Nephron progenitor cell (in vitro differentiated cells): Measurements from ENCODE around the gene CLCN1.

Experiments used
- DNase-seq: peaks from one replicate; pipeline ENCODE4 v3.0.0; 2021
- H3K27ac Mint-ChIP-seq: 2 replicates; pipeline ENCODE4 v1.8.0; 2021; ENCODE audit warnings: mild to moderate bottlenecking, moderate library complexity, mixed read lengths
- H3K27me3 Mint-ChIP-seq: 2 replicates; pipeline ENCODE4 v1.8.0; 2021; ENCODE audit warnings: mild to moderate bottlenecking, low read depth, mixed read lengths; ENCODE audit not compliant: poor library complexity
- H3K36me3 Mint-ChIP-seq: 2 replicates; pipeline ENCODE4 v1.8.0; 2021; ENCODE audit warnings: low read depth, mixed read lengths
- H3K4me1 Mint-ChIP-seq: 2 replicates; pipeline ENCODE4 v1.8.0; 2021; ENCODE audit warnings: mixed read lengths
- H3K4me3 Mint-ChIP-seq: 2 replicates; pipeline ENCODE4 v1.8.0; 2021; ENCODE audit warnings: mild to moderate bottlenecking, moderate library complexity, mixed read lengths
- H3K9me3 Mint-ChIP-seq: 2 replicates; pipeline ENCODE4 v1.8.0; 2021; ENCODE audit warnings: mild to moderate bottlenecking, moderate library complexity, mixed read lengths
- TF ChIP-seq, protein P1 (sequence below): fragments of 200-600 bp; sonication (generic); IDR thresholded peaks from 2 replicates; pipeline ENCODE4 v1.5.0; 2021; ENCODE audit warnings: antibody characterized with exemption

Gene CLCN1

DNA sequence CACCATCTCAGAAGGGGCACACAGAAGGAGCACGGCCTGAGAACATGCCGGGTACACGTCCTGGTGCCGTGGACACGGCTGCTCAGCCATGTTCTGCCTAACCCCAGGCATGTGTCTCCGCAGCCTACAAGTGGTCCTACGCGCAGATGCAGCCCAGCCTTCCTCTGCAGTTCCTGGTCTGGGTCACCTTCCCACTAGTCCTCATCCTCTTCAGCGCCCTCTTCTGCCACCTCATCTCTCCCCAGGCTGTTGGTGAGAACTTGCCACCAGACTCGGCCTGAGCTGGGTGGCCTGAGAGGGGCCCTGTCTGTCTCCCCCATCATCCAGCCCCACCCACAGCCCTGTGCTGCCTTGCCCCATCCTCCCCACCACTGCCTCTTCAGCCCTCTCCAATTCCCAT, 5.3 kb downstream of the CLCN1 start:
- peaks cover 11% of the 10 kb centered on the region for H3K27me3 Mint-ChIP-seq
- H3K4me1 Mint-ChIP-seq: peaks cover 72% of the 10 kb centered on the region
- H3K27ac Mint-ChIP-seq: no peak overlapping the region
- no peak overlapping the region for H3K4me3 Mint-ChIP-seq
- TF ChIP-seq, protein P1, sequence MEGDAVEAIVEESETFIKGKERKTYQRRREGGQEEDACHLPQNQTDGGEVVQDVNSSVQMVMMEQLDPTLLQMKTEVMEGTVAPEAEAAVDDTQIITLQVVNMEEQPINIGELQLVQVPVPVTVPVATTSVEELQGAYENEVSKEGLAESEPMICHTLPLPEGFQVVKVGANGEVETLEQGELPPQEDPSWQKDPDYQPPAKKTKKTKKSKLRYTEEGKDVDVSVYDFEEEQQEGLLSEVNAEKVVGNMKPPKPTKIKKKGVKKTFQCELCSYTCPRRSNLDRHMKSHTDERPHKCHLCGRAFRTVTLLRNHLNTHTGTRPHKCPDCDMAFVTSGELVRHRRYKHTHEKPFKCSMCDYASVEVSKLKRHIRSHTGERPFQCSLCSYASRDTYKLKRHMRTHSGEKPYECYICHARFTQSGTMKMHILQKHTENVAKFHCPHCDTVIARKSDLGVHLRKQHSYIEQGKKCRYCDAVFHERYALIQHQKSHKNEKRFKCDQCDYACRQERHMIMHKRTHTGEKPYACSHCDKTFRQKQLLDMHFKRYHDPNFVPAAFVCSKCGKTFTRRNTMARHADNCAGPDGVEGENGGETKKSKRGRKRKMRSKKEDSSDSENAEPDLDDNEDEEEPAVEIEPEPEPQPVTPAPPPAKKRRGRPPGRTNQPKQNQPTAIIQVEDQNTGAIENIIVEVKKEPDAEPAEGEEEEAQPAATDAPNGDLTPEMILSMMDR: no peak
- no peaks in the 10 kb centered on the region for H3K36me3 Mint-ChIP-seq
- no peak for DNase-seq
- H3K9me3 Mint-ChIP-seq: no peaks in the 10 kb centered on the region

DNA sequence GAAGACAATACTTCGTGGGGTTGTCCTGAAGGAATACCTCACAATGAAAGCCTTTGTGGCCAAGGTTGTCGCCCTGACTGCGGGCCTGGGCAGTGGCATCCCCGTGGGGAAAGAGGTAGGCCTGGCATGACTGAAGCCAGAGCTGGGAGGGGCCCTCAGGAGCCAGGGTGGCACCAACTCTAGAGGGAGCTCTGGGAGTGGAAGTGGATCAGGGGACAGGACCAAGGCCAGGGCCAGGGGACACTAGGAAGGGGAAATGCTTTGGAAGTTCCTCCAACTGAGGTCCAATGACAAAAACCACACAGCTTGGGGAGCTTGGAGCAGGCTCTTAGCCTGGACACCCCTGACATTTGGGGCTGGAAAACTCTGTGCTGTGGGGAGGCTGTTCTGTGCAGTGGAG, 5.8 kb downstream of the CLCN1 start:
- TF ChIP-seq, protein P1: no peak
- DNase-seq: no peak
- Mint-ChIP-seq H3K36me3 (no peaks in the 10 kb centered on the region), H3K27me3 (peaks cover 11% of the 10 kb centered on the region), H3K4me3 (no peak overlapping the region), H3K27ac (no peak overlapping the region), H3K4me1 (peaks cover 67% of the 10 kb centered on the region), H3K9me3 (no peaks in the 10 kb centered on the region)

GRCh38 chr7:143322760-143323633, 7.1 kb downstream of the CLCN1 start:
- peaks cover 59% of the 10 kb centered on the region for H3K4me1 Mint-ChIP-seq
- H3K9me3 Mint-ChIP-seq: no peaks in the 10 kb centered on the region
- peak overlapping the region; percentile 97 for H3K27ac Mint-ChIP-seq
- peak; percentile 23 for DNase-seq
- no peaks in the 10 kb centered on the region for H3K36me3 Mint-ChIP-seq
- no peak overlapping the region for H3K4me3 Mint-ChIP-seq
- H3K27me3 Mint-ChIP-seq: peaks cover 11% of the 10 kb centered on the region
- TF ChIP-seq, protein P1: no peak

- Mint-ChIP-seq H3K4me1 (peaks cover 56% of the 10 kb centered on the region), H3K9me3 (no peaks in the 10 kb centered on the region), H3K27me3 (peaks cover 7% of the 10 kb centered on the region), H3K36me3 (no peaks in the 10 kb centered on the region), H3K4me3 (no peak overlapping the region), H3K27ac (no peak overlapping the region)
- TF ChIP-seq, protein P1: no peak
- DNase-seq: peak; percentile 15
These were observed 7.7 kb downstream of the CLCN1 start for GRCh38 chr7:143323653-143324052.

DNA sequence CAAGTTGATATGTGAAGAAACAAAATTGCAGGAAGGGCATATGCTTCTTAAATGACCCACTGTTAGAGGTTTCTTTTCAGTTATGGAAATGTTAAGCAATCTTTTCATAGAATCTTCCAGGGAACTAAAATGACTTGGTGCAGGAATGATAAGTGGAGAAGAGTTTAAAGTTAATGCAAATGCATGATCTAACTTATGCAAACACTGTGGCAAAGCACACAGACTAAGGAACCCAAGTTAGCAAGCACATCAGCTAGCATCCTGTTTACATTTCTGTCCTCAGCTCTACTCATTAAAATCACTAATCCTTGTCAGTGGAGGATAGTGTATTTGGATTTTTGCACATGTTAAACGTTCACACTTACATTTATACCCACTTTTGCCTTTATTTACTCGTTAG, 9.3 kb downstream of the CLCN1 start:
- Mint-ChIP-seq H3K27me3 (peaks cover 5% of the 10 kb centered on the region), H3K36me3 (no peaks in the 10 kb centered on the region), H3K4me1 (peaks cover 45% of the 10 kb centered on the region), H3K4me3 (no peak overlapping the region), H3K27ac (no peak overlapping the region), H3K9me3 (no peaks in the 10 kb centered on the region)
- DNase-seq: no peak
- TF ChIP-seq, protein P1: no peak

DNA sequence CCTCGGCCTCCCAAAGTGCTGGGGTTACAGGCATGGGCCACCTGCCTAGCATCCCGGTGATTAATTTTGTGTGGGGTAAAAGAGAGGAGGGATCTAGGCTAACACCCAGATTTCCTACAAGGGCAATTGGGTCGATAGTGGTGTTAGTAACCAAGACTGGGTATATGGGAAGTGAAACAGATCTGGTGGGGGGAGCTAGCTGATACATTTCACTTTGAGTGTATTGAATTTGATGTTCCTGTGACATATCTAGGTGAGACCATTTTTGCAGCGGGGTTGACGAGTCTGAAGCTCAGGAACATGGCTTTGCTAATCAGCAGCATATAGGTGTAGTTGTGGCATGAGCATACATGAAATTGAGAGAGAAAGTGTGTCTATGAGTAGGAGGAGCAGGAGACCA, 12.0 kb downstream of the CLCN1 start:
- TF ChIP-seq, protein P1: no peak
- no peaks in the 10 kb centered on the region for H3K36me3 Mint-ChIP-seq
- peak overlapping the region; percentile 8 for H3K27ac Mint-ChIP-seq
- H3K9me3 Mint-ChIP-seq: no peaks in the 10 kb centered on the region
- peaks cover 4% of the 10 kb centered on the region for H3K27me3 Mint-ChIP-seq
- DNase-seq: no peak
- no peak overlapping the region for H3K4me3 Mint-ChIP-seq
- H3K4me1 Mint-ChIP-seq: peaks cover 31% of the 10 kb centered on the region
